ENCODE results near the gene SYDE1.

Gene SYDE1

DNA sequence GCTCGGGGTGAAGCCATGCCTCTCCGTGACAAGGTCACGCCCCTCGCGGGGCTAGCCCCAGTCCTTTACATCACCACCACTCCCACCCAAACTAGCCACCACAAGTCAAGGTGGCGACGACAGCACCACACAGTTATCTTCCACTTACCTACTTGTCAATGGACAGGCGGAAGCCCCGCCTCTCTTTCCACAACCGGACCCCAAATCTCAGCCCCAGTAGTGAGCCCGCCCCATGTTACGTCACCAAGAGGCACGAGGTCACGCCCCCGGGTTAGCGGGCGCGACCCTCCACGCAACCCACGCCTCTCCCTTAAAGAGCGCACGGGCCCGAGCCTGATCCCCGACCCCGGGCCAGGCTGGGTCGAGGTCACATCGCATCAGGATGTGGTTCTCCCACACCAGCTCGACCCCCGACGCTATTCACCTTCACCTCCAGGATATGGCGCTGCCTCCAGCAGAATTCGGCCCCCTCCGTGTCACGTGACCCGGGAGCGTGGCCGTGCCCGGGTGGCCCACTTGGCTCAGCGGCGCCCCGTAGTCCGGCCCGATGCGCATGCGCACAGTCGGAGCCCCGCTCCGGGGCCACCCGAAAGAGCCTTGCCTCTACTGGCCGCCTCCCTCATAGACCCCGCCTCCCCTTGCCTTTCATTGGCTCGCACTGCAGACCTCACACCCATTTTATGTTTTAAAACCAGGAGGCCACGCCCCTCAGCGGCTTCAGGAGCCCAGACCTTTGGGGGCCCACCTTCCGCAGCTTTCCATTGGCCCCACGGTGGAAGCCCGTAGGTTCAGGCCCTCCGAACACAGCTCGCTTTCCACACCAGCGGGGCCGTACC lies 18.2 kb downstream of the SYDE1 start:
- peak; percentile 95 for DNase-seq

DNA sequence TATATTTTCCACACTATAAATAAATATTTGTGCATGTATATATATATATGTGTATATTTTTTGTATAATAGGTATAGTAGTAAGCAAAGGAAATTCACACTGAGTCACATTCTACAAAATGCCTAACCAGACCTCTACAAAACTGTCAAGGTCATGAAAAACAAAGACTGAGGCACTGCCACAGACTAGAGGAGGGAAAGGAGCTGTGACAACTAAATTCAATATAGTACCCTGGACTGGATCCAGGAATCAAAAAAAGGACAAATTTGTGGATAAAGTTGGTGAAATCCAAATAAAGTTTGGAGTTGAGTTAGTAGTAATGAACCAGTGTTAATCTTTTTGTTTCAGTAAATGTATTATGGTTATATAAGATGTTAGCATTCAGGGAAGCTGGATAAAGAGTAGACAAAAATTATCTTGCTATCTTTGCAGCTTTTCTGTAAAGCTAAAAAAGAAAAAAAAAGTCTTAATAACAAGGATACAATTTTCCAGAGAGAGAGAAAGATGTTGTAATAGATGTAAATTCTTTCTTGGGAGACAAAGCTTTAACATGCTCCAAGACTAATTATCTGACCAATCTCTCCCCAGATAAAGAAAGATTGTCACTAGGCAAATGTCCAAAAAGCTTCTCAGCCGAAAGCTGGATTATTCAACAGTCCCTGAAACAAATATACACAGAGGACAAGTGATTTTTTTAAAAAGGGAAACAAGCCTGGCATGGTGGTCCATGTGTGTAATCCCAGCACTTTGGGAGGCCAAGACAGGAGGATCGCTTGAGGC lies 19.1 kb downstream of the SYDE1 start:
- no peak for DNase-seq

DNA sequence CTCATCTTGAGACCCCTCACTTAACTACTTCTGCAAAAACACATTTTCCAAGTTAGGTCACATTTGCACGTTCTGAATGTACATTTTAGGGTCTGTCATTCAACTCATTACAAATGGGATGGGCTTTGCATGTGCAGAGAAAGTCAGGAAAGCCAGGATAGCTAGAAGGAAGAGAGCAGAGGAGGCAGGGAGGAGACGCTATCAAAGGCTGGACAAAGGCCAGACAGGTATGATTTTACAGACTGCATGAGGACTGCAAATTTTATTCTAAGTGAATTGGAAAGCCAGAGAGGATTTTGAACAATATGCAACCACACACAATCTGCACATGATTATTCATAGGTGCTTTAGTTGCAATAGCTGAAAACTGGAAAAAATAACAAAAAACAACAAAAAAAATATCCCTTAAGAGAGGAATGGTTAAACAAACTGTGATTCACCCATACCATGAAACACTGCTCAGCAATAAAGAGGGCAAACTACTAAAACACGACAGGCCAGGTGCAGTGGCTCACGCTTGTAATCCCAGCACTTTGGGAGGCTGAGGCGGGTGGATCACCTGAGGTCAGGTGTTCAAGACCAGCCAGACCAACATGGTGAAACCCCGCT lies 21.1 kb downstream of the SYDE1 start:
- DNase-seq = no peak

DNA sequence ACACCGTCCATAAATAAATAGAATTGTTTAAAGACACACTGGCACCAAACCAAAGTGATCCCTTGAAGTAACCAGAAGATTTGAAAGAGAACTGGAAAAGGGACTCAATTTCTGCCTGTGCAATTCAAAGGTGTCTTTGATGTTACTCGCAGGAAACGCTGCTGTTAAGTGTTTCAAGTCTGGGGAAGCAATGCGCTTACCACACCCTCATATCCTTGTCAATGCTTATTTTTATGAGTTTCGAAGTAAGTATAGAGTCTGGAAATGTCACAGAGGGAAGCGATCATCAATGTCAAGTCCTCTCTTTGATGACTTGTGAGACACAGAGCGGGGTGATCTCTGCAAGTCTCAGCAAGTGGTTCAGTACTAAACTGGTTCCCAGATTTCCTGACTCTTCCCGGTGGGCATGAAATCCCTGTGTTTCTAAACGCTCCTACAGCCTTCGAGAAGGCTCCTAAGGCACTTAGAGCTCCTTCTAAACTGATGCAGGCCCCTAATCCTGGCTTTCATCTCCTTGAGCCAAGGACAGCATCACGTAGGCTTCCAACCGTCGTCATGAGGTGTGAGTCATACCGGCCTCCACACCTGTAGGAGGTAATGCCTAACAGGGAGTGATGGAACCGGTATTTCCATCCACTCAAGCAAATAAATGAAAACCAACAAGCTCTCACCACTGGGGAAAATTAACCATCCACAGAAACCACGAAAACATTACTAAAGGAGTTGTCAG lies 22.8 kb downstream of the SYDE1 start:
- no peak for DNase-seq

DNA sequence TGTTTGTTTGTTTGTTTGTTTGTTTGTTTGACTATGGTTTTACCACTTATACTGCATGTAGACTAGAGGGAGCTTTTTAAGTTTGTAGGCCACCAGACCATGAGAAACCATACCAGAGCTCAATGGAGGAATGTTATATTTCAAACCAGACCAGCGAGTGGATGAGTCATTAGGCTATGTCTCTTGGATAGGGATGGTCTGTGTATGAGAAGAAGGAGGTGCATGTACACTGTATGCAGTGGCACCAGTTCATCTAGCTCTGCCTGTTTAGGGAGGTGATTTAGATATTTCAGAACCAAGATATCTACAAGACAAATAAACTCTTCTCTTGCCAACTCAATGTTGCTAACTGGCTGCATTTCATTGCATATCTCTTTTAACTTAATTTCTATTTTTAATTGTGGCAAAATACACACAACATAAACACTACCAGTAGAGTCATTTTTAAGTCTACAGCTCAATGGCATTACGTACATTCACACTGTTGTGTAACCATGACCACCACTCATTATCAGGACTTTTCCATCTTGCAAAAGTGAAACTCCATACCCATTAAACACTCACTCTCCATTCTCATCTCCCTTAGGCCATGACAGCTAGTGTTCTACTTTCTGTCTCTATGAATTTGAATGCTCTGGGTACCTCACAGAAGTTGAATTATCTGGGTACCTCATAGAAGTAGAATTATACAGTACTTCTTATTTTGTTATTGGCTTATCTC lies 29.2 kb downstream of the SYDE1 start:
- DNase-seq = no peak

DNA sequence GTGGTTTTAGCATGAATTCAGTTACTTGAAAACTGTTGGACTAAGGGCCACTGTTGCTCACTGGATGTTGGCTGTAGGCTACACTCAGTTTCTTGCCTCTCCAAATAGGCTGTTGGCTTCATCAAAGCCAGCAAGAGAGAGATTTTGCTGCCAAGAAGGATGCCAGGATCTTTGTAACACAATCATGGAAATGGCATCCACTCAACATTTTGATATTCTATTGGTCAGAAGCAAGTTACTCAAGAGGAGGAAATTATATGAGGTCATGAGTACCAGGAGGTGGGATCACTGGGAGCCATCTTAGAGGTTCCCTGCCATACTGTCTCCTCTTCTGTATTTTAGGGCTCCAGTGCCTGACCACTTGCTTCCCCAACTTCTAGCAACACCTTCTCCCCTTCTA lies 30.6 kb downstream of the SYDE1 start:
- DNase-seq = no peak

DNA sequence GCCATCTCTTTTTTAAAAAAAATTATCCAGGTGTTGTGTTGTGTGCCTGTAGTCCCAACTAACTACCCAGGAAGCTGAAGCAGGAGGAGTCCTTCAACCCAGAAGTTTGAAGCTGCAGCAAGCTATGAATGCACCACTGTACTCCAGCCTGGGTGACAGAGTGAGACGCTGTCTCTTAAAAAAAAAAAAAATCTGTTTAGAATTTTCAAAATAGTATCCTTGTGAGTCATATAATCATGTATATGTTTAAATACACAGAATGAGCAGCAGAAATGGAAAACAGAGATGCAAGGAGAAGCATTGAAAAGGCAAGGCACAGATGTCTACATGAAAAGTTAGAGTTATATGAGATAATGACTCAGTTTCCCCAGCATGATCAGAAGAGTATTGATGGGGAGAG lies 31.2 kb downstream of the SYDE1 start:
- no peak for DNase-seq

DNA sequence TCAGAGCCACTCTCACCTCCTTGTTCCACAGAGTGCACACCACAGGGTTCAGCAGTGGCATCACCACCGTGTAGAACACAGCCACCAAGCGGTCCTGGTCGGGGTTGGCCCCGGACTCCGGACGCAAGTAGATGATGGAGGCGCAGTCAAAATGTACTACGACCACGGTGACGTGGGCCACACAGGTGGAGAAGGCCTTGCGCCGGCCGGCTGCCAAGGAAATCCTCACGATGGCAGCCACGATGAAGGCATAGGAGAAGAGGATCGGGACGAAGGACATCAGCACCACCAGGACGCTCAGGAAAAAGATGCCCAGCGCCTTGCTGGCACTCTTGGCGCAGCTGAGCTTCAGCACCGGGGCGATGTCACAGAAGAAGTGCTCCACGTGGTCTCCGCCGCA lies 33.9 kb downstream of the SYDE1 start:
- DNase-seq = no peak

DNA sequence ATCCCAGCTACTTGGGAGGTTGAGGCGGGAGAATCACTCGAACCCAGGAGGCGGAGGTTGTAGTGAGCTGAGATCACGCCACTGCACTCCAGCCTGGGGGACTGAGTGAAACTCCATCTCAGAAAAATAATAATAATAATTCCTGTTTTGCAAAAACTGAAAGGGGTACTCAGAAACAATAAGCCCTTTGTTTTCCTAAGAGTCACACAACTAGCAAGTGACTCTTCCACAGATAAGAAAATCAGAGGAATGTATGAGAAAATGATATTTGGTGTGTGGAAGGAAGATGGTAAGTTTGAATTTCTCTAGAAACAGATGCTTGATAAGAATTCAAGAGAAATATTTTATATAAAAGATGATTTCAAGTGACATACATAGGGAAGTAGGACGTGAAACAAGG lies 35.1 kb downstream of the SYDE1 start:
- no peak for DNase-seq

DNA sequence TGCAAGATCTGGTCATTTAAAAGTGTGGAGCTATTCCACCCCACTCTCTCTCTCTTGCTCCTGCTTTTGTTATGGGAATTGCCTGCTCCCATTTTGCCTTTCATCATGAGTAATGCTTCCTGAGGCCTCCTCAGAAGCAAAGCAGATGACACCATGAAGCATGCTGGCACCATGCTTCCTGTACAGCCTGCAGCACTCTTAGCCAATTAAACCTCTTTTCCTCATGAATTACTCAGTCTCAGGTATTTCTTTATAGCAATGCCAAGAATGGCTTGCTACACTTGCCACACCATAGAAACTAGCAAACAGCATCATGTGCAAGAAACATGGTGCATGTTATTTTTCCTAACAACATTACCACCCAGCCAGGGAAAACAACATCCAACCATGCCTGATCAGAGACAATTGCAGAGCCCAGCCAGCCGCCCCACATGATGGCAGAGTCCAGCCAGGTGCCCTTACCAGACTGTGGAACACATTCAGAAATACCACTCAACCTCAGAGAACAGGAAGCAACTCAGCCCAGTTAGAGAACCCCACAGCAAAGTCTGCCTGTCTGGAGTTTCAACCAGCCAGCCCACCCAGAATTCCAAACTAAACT lies 36.9 kb downstream of the SYDE1 start:
- DNase-seq = no peak

DNA sequence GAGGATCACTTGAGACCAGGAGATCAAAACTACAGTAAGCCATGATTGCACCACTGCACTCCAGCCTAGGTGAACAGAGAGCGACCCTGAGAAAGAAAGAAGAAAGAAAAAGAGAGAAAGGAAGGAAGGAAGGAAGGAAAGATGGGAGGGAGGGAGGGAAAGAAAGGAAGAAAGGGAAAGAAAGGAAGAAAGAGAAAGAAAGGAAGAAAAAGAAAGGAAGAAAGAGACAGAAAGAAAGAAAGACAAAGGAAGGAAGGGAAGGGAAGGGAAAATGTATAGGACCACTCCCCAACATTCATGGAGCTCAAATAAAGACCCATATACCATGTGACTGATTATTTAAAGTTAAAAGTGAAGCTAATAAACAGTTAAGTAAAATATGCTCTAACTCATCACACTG lies 39.9 kb downstream of the SYDE1 start:
- no peak for DNase-seq

DNA sequence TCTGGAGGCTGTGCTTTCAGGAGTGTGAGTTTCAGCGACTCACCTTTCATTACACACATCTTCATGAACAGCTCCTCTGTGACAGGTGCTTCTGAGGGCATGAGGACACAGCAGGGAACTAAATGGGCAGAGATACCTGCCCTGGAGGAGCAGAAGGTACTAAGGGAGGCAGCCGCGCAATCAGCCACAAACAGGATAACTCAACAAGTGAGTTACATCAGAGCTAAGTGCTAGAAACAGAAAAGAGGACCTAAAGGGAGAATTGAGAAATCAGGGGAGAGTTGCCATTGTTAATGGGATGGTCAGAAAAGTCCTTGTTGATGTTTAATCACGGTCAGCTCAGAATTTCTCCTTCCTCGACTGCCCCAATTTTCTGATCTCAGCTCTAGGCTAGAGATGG lies 42.5 kb downstream of the SYDE1 start:
- no peak for DNase-seq

DNA sequence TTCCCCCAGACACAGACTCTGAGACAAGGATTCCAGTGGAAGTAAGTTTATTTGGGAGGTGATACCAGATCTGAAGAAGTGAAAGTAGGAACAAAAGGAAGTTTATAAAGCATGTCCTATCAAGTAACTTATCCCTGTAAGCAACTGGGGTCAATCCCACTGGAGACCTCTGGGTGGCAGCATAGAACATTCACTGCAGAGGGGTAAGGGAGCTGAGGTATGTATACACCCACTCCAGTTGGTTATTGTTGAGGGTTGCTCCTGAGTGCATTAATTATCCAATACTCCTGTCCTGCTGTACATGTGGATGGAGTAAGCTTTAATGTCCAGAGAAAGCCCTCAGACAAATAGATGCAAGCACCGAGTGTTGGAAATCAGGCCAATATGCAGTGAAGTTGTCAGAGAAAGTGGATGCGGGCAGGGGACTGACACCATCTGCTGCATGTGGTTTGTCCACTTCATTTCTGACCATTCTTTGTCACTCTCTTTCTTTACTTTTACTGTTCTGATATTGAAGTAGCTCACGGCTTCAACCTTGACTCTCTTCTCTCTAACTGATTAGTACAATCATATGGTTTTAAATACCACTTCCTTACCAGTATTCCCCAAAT lies 46.9 kb downstream of the SYDE1 start:
- DNase-seq = no peak

DNA sequence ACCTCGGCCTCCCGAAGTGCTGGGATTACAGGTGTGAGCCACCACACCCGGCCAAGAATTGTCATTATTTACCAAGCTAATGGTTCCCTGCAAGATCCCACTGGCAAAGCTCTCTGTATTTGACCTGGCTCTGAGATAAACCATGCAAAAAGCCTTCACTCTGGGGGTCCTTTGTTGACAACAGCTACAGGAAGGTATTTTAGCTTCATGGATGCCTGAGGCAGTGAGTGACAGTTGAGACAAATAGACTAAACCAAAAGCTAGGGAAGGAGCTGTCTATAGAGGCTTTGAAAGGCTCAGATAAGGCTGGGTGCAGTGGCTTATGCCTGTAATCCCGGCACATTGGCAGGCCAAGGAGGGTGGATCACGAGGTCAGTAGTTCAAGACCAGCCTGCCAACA lies 48.1 kb downstream of the SYDE1 start:
- no peak for DNase-seq

DNA sequence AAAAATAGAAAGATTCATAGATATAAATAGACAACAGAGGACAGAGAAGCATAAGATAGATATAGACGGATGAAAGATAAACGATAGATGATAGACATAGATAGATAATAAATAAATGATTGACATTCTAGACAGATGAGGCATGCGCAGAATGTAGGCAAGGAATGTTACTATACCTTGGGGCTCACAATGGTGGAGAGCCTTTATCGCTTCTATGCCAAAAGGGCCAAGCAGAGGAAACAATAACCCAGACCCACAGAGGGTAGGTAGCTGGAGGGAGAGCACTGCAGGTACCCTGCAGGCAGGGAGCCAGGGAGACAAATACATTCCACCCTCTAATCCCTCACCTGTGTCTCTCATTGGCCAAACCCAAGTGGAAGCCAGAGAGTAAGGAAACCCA lies 49.2 kb downstream of the SYDE1 start:
- DNase-seq = no peak

DNA sequence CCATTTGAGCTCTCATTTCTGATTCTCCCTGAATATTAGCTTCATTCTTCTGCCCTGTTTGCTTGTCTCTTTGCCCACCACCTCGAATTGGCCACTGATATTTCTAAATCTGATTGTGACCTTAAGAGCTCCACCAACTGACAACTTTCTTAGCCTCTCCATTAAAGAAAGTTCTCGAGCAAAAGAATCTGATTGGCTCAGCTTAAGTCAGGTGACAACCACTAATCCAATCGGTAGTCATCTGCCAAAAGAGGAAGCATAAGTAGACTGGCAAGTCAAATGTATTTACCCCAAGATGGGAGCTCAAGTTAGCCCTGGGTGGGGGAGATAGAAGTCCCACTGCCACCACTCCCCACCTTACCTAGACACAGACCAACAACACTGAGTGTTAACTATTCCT lies 52.0 kb downstream of the SYDE1 start:
- no peak for DNase-seq

DNA sequence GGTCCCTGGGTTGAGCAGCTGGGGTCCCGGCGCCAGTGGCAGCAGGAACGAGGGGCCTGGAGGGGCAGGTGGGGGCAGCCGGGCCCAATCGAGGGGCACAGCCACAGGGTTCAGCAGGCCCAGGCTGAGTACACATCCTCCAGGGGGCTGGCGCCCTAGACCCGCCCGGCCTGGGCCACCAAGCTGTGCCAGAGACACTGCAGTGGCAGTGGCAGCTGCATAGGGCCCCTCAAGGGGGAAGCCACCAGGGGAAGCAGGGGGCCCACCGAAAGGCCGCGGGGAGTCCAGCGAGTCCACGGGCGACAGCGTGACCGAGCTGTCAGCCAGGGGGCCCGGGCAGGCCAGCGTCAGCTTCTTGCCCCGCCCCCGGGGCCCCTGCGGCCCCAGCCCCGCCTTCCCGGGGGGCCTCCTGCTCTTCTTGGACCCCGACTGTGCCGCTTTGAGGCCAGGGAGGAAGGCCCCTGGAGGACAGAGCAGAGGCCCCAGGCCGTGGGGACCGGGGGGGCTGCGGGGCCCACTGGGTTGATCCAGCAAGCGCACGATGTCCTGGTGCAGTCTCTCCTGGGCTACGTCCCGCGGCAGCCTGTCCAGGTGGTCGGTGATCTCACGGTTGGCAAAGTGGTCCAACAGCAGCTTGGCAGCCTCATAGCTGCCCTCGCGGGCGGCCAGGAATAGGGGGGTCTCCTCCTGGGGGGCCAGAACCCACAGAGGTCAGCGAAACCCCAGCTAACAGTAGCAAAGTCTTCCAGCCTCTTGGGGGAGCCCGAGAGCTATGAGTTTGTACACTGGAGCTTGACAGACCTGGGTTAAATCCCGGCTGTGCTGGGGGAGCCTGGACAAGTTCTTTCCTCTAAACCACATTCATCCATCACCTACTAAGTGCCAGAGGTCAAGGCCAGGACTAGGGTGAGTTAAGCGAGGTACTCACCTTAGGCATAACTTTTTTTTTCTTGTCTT lies 54.1 kb downstream of the SYDE1 start:
- DNase-seq = no peak

All from T-helper 9 cell (primary cell).